ENCODE results near the gene LRCH3. TPM values are rescaled to one million over a fixed set of nuclear protein-coding genes. Genes with fewer than 3 reads are reported as not detected.
"Not testable (repeated sequence)": the region's sequence is repeated elsewhere in the genome, so short reads cannot be mapped to it uniquely, and the experiment has no call there.

LRCH3 gene
- total RNA-seq, 1 donor from 2014 or later = 96.1 TPM

DNA sequence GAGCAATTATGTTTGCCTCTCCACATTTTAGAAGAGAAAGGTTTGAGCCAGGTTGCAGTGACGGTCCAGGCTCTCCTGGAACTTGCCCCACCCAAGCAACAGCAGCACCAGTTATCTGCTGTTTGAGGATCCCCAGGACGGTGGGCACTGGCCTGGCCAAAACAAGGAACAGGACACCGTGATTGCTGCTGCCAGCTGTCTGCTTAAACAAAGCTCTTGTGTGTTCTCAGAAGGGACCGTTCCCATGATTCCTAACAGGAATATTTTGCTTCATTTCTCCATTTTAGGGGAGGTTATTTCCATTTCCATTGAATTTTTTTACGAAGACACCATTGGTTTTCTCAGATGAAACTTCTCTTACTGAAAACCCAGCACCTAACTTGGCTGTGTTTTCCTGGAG, 92.5 kb downstream of the LRCH3 start:
- DNase-seq = no peak
- H3K36me3 Mint-ChIP-seq (ENCODE audit: low read depth) = peaks cover 56% of the 10 kb centered on the region
- ATAC-seq (ENCODE audit: low read depth) = no peak
- TF ChIP-seq CTCF (IDR thresholded peaks at IDR 0.05) = no peak
- no peak overlapping the region for H3K4me3 Mint-ChIP-seq
- ChIA-PET POLR2A (no interaction called here), CTCF (no interaction called here)
- H3K9me3 Mint-ChIP-seq = no peaks in the 10 kb centered on the region
- H3K4me1 Mint-ChIP-seq = peaks cover 6% of the 10 kb centered on the region
- H3K27me3 Mint-ChIP-seq = no peaks in the 10 kb centered on the region
- intact Hi-C loops (cut with micrococcal nuclease) = no loop called here
- H3K27ac Mint-ChIP-seq = no peak overlapping the region

GRCh38 chr3:197884330-197884729, 93.3 kb downstream of the LRCH3 start:
- DNase-seq; H3K27me3 Mint-ChIP-seq; H3K9me3 Mint-ChIP-seq; H3K27ac Mint-ChIP-seq; intact Hi-C loops (cut with micrococcal nuclease); ATAC-seq (ENCODE audit: low read depth); H3K4me1 Mint-ChIP-seq; H3K4me3 Mint-ChIP-seq; POLR2A ChIA-PET; CTCF ChIA-PET: not testable (repeated sequence)
- H3K36me3 Mint-ChIP-seq (ENCODE audit: low read depth) = peaks cover 57% of the 10 kb centered on the region

- H3K4me1 Mint-ChIP-seq; H3K4me3 Mint-ChIP-seq; CTCF ChIA-PET; intact Hi-C loops (cut with micrococcal nuclease); H3K9me3 Mint-ChIP-seq; POLR2A ChIA-PET; DNase-seq; ATAC-seq (ENCODE audit: low read depth); H3K27ac Mint-ChIP-seq; H3K27me3 Mint-ChIP-seq: not testable (repeated sequence)
- peaks cover 50% of the 10 kb centered on the region for H3K36me3 Mint-ChIP-seq (ENCODE audit: low read depth)
Observed at GRCh38 chr3:197886052-197886451, 95.0 kb downstream of the LRCH3 start.

DNA sequence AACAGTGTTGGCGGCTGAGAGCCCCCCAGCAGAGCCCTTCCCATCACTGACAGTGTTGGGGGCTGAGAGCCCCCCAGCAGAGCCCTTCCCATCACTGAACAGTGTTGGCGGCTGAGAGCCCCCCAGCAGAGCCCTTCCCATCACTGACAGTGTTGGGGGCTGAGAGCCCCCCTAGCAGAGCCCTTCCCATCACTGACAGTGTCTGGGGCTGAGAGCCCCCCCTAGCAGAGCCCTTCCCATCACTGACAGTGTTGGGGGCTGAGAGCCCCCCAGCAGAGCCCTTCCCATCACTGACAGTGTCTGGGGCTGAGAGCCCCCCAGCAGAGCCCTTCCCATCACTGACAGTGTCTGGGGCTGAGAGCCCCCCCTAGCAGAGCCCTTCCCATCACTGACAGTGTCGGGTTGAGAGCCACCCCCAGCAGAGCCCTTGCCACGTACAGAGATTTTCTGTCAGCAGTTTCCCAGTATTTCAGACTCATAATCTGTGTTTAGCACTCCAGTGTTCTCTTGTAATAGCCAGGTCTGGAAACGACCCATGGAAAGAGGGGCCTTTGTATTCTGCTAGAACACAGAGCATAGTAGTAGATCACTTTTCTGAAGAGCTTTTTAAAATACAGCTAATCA, 96.5 kb downstream of the LRCH3 start:
- H3K4me3 Mint-ChIP-seq; POLR2A ChIA-PET; DNase-seq; ATAC-seq (ENCODE audit: low read depth); intact Hi-C loops (cut with micrococcal nuclease); H3K27ac Mint-ChIP-seq; CTCF ChIA-PET; H3K27me3 Mint-ChIP-seq; H3K9me3 Mint-ChIP-seq; H3K4me1 Mint-ChIP-seq: not testable (repeated sequence)
- peaks cover 40% of the 10 kb centered on the region for H3K36me3 Mint-ChIP-seq (ENCODE audit: low read depth)

- CTCF ChIA-PET = no interaction called here
- Mint-ChIP-seq H3K36me3 (ENCODE audit: low read depth) (peaks cover 34% of the 10 kb centered on the region), H3K4me3 (no peak overlapping the region), H3K27ac (no peak overlapping the region), H3K9me3 (no peaks in the 10 kb centered on the region), H3K4me1 (no peaks in the 10 kb centered on the region), H3K27me3 (no peaks in the 10 kb centered on the region)
- POLR2A ChIA-PET = no interaction called here
- DNase-seq (no peak), ATAC-seq (ENCODE audit: low read depth) (no peak)
- no peak for TF ChIP-seq CTCF (IDR thresholded peaks at IDR 0.05)
- intact Hi-C loops (cut with micrococcal nuclease) = no loop called here
Observed at GRCh38 chr3:197888511-197888910, 97.5 kb downstream of the LRCH3 start.

DNA sequence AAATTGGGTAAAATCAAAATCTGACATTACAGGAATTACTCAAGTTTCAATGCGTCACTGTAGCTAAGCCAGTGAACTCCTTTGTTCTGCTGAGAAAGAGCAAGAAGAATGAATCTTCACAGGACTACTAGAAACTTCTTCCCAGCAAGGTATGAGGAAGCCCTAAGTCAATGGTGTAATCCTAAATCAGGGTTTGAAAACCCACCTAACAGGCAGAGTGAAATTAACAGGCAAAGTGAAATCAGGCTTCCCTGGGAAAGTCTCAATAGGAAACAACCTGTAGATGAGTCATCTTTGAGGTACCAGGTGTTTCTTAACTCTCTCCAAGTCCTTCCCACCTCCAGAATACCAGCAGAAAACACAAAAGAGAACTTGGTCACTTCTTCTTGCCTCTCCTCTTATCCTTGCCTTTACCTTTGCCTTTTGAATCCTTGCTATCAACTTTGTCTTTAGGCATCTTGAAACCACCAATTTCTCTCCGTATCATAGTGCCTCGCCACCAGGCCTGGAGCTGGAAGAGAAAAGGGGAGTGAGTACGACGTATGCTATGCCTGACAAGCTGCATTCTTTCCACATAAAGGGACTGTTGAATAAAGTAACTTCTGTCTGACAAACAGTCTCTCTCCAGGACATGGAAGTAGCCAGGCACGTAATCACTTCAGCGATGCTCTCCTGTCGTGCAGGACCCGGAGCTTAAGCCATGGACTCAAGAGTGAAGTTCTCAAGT, 98.3 kb downstream of the LRCH3 start:
- Mint-ChIP-seq H3K4me1 (no peaks in the 10 kb centered on the region), H3K27me3 (no peaks in the 10 kb centered on the region), H3K27ac (no peak overlapping the region), H3K4me3 (no peak overlapping the region), H3K36me3 (ENCODE audit: low read depth) (peaks cover 28% of the 10 kb centered on the region), H3K9me3 (no peaks in the 10 kb centered on the region)
- TF ChIP-seq CTCF (IDR thresholded peaks at IDR 0.05) = no peak
- ATAC-seq (ENCODE audit: low read depth) (no peak), DNase-seq (no peak)
- ChIA-PET POLR2A (no interaction called here), CTCF (no interaction called here)
- intact Hi-C loops (cut with micrococcal nuclease) = no loop called here

Measured in activated B cell treated with CpG ODN at 0.5 μM for 24 hours (primary cell).